K562 (cell line): ENCODE measurements around the gene EFCAB8.

Experiments
- CTCF ChIP-seq, 3 experiments: IDR thresholded peaks in 2 of 3; conservative IDR thresholded peaks in 1 of 3; 2 replicates each; pipeline ENCODE4 v1.5.1; 2011 to 2012; ENCODE audit warnings: low read length in 3 of 3, mild to moderate bottlenecking in 3 of 3, control low read depth in 2 of 3, improper control_type of control experiment in 1 of 3, inconsistent platforms in 1 of 3, low read depth in 1 of 3, mixed read lengths in 1 of 3, moderate library complexity in 1 of 3; ENCODE audit not compliant: insufficient read depth in 2 of 3
- EZH2 ChIP-seq: IDR thresholded peaks from 2 replicates; pipeline ENCODE4 v1.6.1; 2012; ENCODE audit warnings: low read depth, mild to moderate bottlenecking, inconsistent platforms, low read length, borderline replicate concordance
- NFIC ChIP-seq: fragments of 450-650 bp; IDR thresholded peaks from 2 replicates; pipeline ENCODE4 v1.6.1; 2017; ENCODE audit warnings: mild to moderate bottlenecking, inconsistent platforms
- POLR2A ChIP-seq: fragments of 450-650 bp; conservative IDR thresholded peaks from 2 replicates; pipeline ENCODE4 v1.6.1; 2016
- POU5F1 ChIP-seq: fragments of 150-350 bp; IDR thresholded peaks from 2 replicates; pipeline ENCODE4 v1.6.1; 2014; ENCODE audit warnings: borderline replicate concordance, low read length, low read depth, mild to moderate bottlenecking; ENCODE audit not compliant: partially characterized antibody
- REST ChIP-seq, 2 experiments: fragments of 450-650 bp; formaldehyde crosslinking in 1 of 2; IDR thresholded peaks; 2 replicates each; pipeline versions ENCODE4 v1.4.0 to v1.6.1; 2014 to 2020; ENCODE audit warnings: mild to moderate bottlenecking in 2 of 2, borderline replicate concordance in 1 of 2, low read depth in 1 of 2
- RFX5 ChIP-seq: IDR thresholded peaks from 2 replicates; pipeline ENCODE4 v1.6.1; 2011; ENCODE audit warnings: low read depth, mild to moderate bottlenecking, improper control_type of control experiment, low read length
- SP1 ChIP-seq: sonication (generic); formaldehyde crosslinking; IDR thresholded peaks from 2 replicates; pipeline ENCODE4 v1.8.1; 2022; ENCODE audit warnings: mild to moderate bottlenecking, missing genetic modification reagents
- SPI1 ChIP-seq: IDR thresholded peaks from 2 replicates; pipeline ENCODE4 v1.6.1; 2011; ENCODE audit warnings: low read depth, low read length, control low read depth, borderline replicate concordance
- SRSF7 ChIP-seq: fragments of 200-400 bp; formaldehyde crosslinking; optimal IDR thresholded peaks from 2 replicates; pipeline ENCODE3; 2017; ENCODE audit warnings: mild to moderate bottlenecking, low read depth, low read length
- ZNF146 ChIP-seq: IDR thresholded peaks from one replicate; pipeline ENCODE4 v1.6.1; 2018; ENCODE audit warnings: missing compliant biosample characterization; ENCODE audit not compliant: unreplicated experiment
- ZNF175 ChIP-seq: fragments of 200-800 bp; sonication (Bioruptor generic); IDR thresholded peaks from 2 replicates; pipeline ENCODE4 v1.6.1; 2016; ENCODE audit warnings: low read depth, mild to moderate bottlenecking, missing genetic modification characterization, missing compliant biosample characterization
- TF ChIP-seq, protein P1 (sequence below): fragments of 450-650 bp; IDR thresholded peaks from 2 replicates; pipeline ENCODE4 v1.7.1; 2018; ENCODE audit warnings: mild to moderate bottlenecking, low read depth; ENCODE audit not compliant: partially characterized antibody

DNA sequence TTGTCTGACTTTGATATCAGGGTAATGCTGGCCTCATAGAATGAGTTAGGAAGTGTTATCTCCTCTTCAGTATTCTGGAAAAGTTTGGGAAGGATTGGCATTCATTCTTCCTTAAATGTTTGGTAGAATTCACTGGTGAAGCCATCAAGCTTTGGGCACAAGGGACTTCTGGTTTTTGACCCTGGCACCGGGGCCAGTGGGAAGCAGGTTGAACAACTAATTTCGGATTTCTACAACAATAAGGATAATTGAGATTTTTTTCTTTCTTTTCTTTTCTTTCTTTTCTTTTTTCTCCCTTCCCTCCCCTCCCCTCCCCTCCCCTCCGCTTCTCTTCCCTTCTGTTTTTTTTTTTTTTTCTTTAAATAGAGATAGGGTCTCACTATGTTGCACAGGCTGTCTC is 70.4 kb downstream of the EFCAB8 start:
- no peak for TF ChIP-seq NFIC
- TF ChIP-seq POLR2A: no peak
- TF ChIP-seq, protein P1, sequence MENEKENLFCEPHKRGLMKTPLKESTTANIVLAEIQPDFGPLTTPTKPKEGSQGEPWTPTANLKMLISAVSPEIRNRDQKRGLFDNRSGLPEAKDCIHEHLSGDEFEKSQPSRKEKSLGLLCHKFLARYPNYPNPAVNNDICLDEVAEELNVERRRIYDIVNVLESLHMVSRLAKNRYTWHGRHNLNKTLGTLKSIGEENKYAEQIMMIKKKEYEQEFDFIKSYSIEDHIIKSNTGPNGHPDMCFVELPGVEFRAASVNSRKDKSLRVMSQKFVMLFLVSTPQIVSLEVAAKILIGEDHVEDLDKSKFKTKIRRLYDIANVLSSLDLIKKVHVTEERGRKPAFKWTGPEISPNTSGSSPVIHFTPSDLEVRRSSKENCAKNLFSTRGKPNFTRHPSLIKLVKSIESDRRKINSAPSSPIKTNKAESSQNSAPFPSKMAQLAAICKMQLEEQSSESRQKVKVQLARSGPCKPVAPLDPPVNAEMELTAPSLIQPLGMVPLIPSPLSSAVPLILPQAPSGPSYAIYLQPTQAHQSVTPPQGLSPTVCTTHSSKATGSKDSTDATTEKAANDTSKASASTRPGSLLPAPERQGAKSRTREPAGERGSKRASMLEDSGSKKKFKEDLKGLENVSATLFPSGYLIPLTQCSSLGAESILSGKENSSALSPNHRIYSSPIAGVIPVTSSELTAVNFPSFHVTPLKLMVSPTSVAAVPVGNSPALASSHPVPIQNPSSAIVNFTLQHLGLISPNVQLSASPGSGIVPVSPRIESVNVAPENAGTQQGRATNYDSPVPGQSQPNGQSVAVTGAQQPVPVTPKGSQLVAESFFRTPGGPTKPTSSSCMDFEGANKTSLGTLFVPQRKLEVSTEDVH: no peak
- no peak for TF ChIP-seq RFX5
- no peak for TF ChIP-seq ZNF175 (CRISPR knock-in tag)
- no peak for TF ChIP-seq SPI1
- TF ChIP-seq EZH2: no peak
- TF ChIP-seq SRSF7: no peak
- no peak for TF ChIP-seq REST (IDR thresholded peaks at IDR 0.05; ENCODE audit: borderline replicate concordance)
- TF ChIP-seq REST (CRISPR knock-in tag; IDR thresholded peaks at IDR 0.05; ENCODE audit: low read depth): no peak
- no peak for TF ChIP-seq SP1
- TF ChIP-seq CTCF (IDR thresholded peaks at IDR 0.05 in 2 of 3, conservative IDR thresholded peaks at IDR 0.05 in 1 of 3; ENCODE audit: insufficient read depth in 2 of 3, low read depth in 1 of 3, low read length in 3 of 3): no peak
- no peak for TF ChIP-seq POU5F1
- no peak for TF ChIP-seq ZNF146 (CRISPR knock-in tag)
